GM12801 (cell line): ENCODE results near the gene SULT1B1.

Source experiments
- TF ChIP-seq, protein P1 (sequence below): IDR thresholded peaks from one replicate; pipeline ENCODE4 v1.5.1; 2011; ENCODE audit warnings: control low read depth; ENCODE audit not compliant: insufficient read length; ENCODE audit errors: extremely low read depth

SULT1B1 gene

DNA sequence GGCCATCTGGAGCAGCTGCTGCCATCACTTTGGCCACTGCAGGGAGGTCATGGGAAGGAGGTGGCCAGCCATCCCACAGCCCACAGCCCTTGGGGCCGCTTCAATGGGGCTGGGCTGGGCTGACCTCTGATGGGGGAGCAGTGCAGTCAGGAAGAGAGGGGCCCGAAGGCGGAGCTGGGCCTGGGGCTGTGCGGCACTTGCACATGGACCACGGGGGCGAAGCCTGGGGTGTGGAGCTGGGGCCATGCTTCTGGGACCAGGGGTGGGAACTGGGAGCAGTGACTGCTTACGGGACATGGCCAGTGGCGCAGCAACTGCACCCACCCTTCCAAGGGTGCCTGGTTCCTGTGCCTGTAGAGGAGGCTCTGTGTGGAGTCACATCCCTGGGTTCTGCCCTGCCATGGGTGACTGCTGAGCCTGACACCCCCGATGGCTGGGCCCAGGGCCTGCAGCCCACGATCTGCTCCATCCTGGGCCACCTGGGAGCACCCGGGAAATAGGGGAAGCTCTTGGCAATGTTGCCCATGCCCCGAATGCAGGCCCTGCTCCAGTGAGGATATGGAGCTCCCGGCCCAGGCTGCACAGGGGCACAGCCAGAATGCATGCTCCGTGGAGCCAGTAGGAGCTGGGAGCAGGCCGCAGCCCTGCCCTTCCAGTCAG, 22.4 kb upstream of the SULT1B1 start:
- TF ChIP-seq, protein P1, sequence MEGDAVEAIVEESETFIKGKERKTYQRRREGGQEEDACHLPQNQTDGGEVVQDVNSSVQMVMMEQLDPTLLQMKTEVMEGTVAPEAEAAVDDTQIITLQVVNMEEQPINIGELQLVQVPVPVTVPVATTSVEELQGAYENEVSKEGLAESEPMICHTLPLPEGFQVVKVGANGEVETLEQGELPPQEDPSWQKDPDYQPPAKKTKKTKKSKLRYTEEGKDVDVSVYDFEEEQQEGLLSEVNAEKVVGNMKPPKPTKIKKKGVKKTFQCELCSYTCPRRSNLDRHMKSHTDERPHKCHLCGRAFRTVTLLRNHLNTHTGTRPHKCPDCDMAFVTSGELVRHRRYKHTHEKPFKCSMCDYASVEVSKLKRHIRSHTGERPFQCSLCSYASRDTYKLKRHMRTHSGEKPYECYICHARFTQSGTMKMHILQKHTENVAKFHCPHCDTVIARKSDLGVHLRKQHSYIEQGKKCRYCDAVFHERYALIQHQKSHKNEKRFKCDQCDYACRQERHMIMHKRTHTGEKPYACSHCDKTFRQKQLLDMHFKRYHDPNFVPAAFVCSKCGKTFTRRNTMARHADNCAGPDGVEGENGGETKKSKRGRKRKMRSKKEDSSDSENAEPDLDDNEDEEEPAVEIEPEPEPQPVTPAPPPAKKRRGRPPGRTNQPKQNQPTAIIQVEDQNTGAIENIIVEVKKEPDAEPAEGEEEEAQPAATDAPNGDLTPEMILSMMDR, result no peak

DNA sequence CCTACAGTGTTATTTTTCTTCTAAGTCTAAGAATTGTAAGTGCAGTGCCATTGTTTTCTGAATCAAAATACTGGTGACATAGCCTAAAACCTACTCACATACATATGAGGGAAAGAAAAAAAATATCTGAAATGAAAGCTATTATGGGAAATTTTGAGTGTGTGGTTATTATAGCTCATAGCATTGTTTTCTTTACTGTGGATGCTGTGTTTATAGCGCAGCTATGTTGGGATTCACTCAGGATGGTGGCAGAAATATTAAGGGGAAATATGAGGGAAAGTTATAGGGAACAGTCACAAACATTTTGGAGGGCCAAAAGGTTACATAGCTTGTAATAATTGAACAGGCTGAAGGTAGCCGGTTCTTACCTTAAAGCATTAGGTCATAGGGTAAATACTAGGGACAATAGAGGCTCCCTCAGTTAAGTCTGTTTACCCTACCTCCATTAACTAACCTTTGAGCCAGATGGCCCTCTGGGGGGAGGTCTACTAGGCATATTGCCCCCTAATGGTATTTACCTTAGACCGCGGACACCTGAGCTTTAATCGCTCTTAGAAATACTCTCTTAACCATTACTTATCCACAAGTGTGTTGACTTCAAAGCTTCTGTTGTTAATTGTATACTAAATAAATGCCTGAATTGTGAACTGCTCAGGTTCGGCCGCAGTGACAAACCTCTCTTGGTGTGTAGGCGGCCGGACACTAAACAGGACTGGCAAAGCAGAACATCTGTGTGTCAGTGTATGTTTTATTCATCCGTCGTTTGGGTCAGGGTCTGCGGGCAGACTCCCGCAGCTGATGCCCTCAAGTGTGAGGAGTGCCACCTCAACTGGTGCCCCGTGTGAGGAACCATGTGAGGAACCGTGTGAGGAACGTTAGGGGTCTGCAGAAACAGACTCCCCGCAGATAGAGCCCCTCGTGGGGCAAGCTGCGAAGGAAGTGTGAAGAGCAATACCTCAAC, 21.3 kb upstream of the SULT1B1 start:
- TF ChIP-seq, protein P1, result no peak

DNA sequence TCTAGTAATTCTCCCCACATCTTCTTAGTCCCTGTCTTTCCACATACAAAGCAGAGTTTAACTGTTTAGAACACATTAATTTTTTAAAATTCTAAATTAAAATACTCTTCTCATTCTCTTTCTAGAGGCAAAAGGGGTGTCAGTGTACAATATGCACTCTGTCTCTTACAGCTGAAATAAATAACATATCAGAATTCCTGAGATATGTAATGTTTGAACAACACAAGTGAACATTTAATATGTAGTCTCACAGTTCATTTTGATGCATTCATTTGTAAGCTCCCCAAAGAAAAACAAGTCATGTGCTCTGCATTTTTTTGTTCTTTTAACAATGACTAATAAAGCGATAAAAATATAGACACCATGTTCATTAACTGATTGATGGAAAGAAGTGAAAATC, 19.7 kb upstream of the SULT1B1 start:
- TF ChIP-seq, protein P1, result no peak

DNA sequence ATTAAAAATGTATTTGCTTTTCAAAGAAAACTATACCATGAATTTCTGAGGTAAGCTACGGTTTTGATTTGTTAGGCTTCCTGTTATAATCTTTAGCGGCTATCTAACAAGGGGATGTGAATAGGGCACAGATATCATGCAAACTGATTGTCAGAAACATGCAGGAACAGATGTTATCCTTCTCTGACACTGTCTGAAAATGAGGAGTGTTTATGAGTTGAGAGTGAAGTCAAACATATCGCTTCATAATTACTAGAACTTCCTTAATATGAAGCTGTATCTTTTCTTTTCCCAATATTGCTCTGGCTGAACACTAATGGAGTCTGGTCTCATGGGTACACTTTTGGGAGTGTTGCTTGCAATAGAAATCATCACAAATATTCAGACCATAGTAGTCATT, 16.3 kb upstream of the SULT1B1 start:
- TF ChIP-seq, protein P1, result no peak

DNA sequence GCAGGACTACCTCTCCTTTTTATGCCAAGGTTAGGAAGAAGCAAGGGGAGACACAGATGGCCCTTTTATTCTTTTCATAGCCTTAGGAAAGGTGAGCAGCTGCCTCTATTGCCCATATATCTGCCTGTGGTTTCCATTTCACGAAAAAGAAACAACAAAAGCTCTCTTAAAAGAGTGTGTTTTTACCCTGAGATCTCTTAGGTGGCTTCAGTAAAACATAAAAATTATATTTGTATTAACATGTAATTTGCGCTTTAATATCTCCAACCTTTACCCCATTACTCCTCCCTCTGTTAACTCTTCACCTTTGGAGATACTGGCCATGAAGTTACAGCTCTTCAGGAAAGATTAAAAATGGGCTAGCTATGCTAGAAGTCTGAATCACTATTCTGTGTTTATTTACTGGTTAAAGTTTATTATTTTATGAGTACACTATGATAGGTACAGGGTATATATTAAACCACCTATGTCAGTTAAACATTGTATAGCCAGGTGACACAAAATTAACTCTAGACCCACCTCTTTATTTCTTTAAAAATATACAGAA, 15.0 kb upstream of the SULT1B1 start:
- TF ChIP-seq, protein P1, result no peak

DNA sequence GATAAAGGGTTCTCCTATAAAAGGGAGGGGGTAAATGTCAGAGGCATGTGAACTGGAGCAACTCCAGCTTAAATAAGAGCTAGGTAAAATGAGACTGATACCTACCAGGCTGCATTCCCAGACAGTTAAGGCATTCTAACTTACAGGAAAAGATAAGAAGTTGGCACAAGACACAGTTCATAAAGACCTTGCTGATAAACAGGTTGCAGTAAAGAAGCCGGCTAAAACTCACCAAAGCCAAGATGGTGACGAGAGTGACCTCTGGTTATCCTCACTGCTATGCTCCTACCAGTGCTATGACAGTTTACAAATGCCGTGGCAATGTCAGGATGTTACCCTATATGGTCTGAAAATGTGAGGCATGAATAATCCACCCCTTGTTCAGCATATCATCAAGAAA, 13.1 kb upstream of the SULT1B1 start:
- TF ChIP-seq, protein P1, result no peak

DNA sequence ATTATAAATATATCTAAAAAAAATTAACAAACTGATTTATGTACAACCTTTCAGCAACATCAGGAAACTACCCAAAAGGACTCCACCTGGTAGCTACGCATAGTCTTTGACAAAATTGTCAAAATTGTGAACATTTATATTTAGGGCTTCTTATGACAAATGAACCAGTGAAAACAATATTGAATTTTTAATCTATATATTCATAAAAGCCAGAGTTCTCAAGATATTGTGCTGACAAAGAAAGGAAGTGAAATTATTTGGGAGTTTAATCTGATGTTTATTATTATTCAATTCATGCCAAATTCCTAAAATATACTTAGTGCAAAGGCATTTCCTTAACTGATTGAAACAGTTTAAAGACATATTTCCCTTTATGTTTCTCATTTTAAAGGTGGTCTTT, 5.3 kb upstream of the SULT1B1 start:
- TF ChIP-seq, protein P1, result no peak
